ENCODE results near the gene NT5DC1.
A peak's percentile ranks its signal among the peaks of the same experiment; 100 is the strongest.

The NT5DC1 gene

GRCh38 chr6:116247285-116247684 lies 146.6 kb downstream of the NT5DC1 start:
- Histone ChIP-seq H3K4me2 (ENCODE audit: low read depth, low read length, poor library complexity, severe bottlenecking) (no peak overlapping the region), H3K4me3 (ENCODE audit: low read length, poor library complexity, severe bottlenecking) (no peak overlapping the region), H3K27me3 (ENCODE audit: insufficient read depth, low read length, poor library complexity, severe bottlenecking) (no peaks in the 10 kb centered on the region)

GRCh38 chr6:116248577-116248976 lies 147.9 kb downstream of the NT5DC1 start:
- TF ChIP-seq CTCF (conservative IDR thresholded peaks at IDR 0.05; ENCODE audit: low read length) (no peak), EZH2phosphoT487 (IDR thresholded peaks at IDR 0.05; ENCODE audit: borderline replicate concordance) (no peak)
- Histone ChIP-seq H3K9me3 (ENCODE audit: insufficient read depth, low read depth, low read length) (no peaks in the 10 kb centered on the region), H3K79me2 (ENCODE audit: insufficient read depth, low read length) (peaks cover 32% of the 10 kb centered on the region), H3K36me3 (ENCODE audit: insufficient read depth, low read length) (0 out of 2 replicates have a peak, but pooled peaks cover 5% of the 10 kb centered on the region), H3K9ac (ENCODE audit: low read depth, low read length, poor library complexity, severe bottlenecking) (no peak overlapping the region), H3K27me3 (ENCODE audit: insufficient read depth, low read length, poor library complexity, severe bottlenecking) (no peaks in the 10 kb centered on the region), H2AFZ (ENCODE audit: low read length) (no peak overlapping the region), H3F3A (ENCODE audit: low read depth) (no peaks in the 10 kb centered on the region), H3K9me2 (replicated peaks; ENCODE audit: low read depth, low read length) (no peaks in the 10 kb centered on the region), H3K4me1 (ENCODE audit: insufficient read depth, low read length, poor library complexity, severe bottlenecking) (peaks cover 49% of the 10 kb centered on the region), H3K4me2 (ENCODE audit: low read depth, low read length, poor library complexity, severe bottlenecking) (peak overlapping the region; percentile 97), H4K20me1 (ENCODE audit: insufficient read depth, low read length, poor library complexity, severe bottlenecking) (no peaks in the 10 kb centered on the region), H3K4me3 (ENCODE audit: low read length, poor library complexity, severe bottlenecking) (peak overlapping the region; percentile 8)

More at GRCh38 chr6:116247285-116247684, 146.6 kb downstream of the NT5DC1 start:
- Histone ChIP-seq H3K79me2 (ENCODE audit: insufficient read depth, low read length) (peaks cover 19% of the 10 kb centered on the region), H4K20me1 (ENCODE audit: insufficient read depth, low read length, poor library complexity, severe bottlenecking) (no peaks in the 10 kb centered on the region), H2AFZ (ENCODE audit: low read length) (no peak overlapping the region), H3K9ac (ENCODE audit: low read depth, low read length, poor library complexity, severe bottlenecking) (no peak overlapping the region), H3K9me2 (replicated peaks; ENCODE audit: low read depth, low read length) (no peaks in the 10 kb centered on the region), H3K36me3 (ENCODE audit: insufficient read depth, low read length) (0 out of 2 replicates have a peak, but pooled peaks cover 5% of the 10 kb centered on the region), H3F3A (ENCODE audit: low read depth) (no peaks in the 10 kb centered on the region), H3K4me1 (ENCODE audit: insufficient read depth, low read length, poor library complexity, severe bottlenecking) (peaks cover 37% of the 10 kb centered on the region), H3K9me3 (ENCODE audit: insufficient read depth, low read depth, low read length) (no peaks in the 10 kb centered on the region)
- TF ChIP-seq EZH2phosphoT487 (IDR thresholded peaks at IDR 0.05; ENCODE audit: borderline replicate concordance): no peak
- no peak for TF ChIP-seq CTCF (conservative IDR thresholded peaks at IDR 0.05; ENCODE audit: low read length)

GRCh38 chr6:116251568-116252384 lies 151.1 kb downstream of the NT5DC1 start:
- peak overlapping the region; percentile 83 for H3K4me3 ChIP-seq (ENCODE audit: low read length, poor library complexity, severe bottlenecking)
- no peak for TF ChIP-seq CTCF (conservative IDR thresholded peaks at IDR 0.05; ENCODE audit: low read length)
- no peak for TF ChIP-seq EZH2phosphoT487 (IDR thresholded peaks at IDR 0.05; ENCODE audit: borderline replicate concordance)
- H3K36me3 ChIP-seq (ENCODE audit: insufficient read depth, low read length): no peaks in the 10 kb centered on the region

More at GRCh38 chr6:116251568-116252384, 151.1 kb downstream of the NT5DC1 start:
- H3F3A ChIP-seq (ENCODE audit: low read depth): no peaks in the 10 kb centered on the region
- H3K4me2 ChIP-seq (ENCODE audit: low read depth, low read length, poor library complexity, severe bottlenecking): peak overlapping the region; percentile 97
- no peak overlapping the region for H2AFZ ChIP-seq (ENCODE audit: low read length)
- H3K9me2 ChIP-seq (replicated peaks; ENCODE audit: low read depth, low read length): no peaks in the 10 kb centered on the region
- H3K9ac ChIP-seq (ENCODE audit: low read depth, low read length, poor library complexity, severe bottlenecking): peak overlapping the region; percentile 50
- H3K27me3 ChIP-seq (ENCODE audit: insufficient read depth, low read length, poor library complexity, severe bottlenecking): no peaks in the 10 kb centered on the region
- H3K79me2 ChIP-seq (ENCODE audit: insufficient read depth, low read length): peaks cover 54% of the 10 kb centered on the region
- peaks cover 68% of the 10 kb centered on the region for H3K4me1 ChIP-seq (ENCODE audit: insufficient read depth, low read length, poor library complexity, severe bottlenecking)
- no peaks in the 10 kb centered on the region for H4K20me1 ChIP-seq (ENCODE audit: insufficient read depth, low read length, poor library complexity, severe bottlenecking)
- H3K9me3 ChIP-seq (ENCODE audit: insufficient read depth, low read depth, low read length): no peaks in the 10 kb centered on the region

All from Loucy (cell line).